Liver (tissue), 9 donors: ENCODE measurements around the gene GATAD2B. TPM values are rescaled to one million over a fixed set of nuclear protein-coding genes. Genes with fewer than 3 reads are reported as not detected.
"Not testable (repeated sequence)": the region's sequence is repeated elsewhere in the genome, so short reads cannot be mapped to it uniquely, and the experiment has no call there.

Experiments used
- DNase-seq: peaks from one replicate; pipeline ENCODE4 v3.0.0-alpha.2; 2017; ENCODE audit warnings: low spot score
- H3K27ac ChIP-seq, 2 donors: one replicate each; pipeline ENCODE4 v1.7.0; 2013; ENCODE audit warnings: inconsistent platforms in 2 of 2, low read length in 2 of 2, control low read depth in 1 of 2, low read depth in 1 of 2, mild to moderate bottlenecking in 1 of 2
- H3K27me3 ChIP-seq, 4 donors: one replicate each; pipeline versions ENCODE4 v1.6.1 to v1.7.0; 2013; ENCODE audit warnings: low read length in 3 of 4, inconsistent platforms in 1 of 4, mild to moderate bottlenecking in 1 of 4, moderate library complexity in 1 of 4; ENCODE audit not compliant: control insufficient read depth in 4 of 4, insufficient read depth in 4 of 4
- H3K36me3 ChIP-seq, 4 donors: one replicate each; pipeline versions ENCODE4 v1.6.1 to v1.7.0; 2013; ENCODE audit warnings: low read length in 3 of 4, mild to moderate bottlenecking in 3 of 4, low read depth in 1 of 4, moderate library complexity in 1 of 4; ENCODE audit not compliant: control insufficient read depth in 4 of 4, insufficient read depth in 3 of 4
- H3K4me1 ChIP-seq, 4 donors: one replicate each; pipeline versions ENCODE4 v1.6.1 to v1.7.0; 2013; ENCODE audit warnings: low read length in 3 of 4, mild to moderate bottlenecking in 3 of 4, moderate library complexity in 1 of 4; ENCODE audit not compliant: control insufficient read depth in 4 of 4, insufficient read depth in 4 of 4
- H3K4me3 ChIP-seq, 3 donors: one replicate each; pipeline versions ENCODE4 v1.6.1 to v1.7.0; 2013; ENCODE audit warnings: low read length in 3 of 3, control low read depth in 1 of 3, low read depth in 1 of 3, mild to moderate bottlenecking in 1 of 3
- H3K9ac ChIP-seq, 2 donors: one replicate each; pipeline ENCODE4 v1.7.0; 2013; ENCODE audit warnings: low read length in 2 of 2, mild to moderate bottlenecking in 2 of 2, moderate library complexity in 2 of 2, control low read depth in 1 of 2, low read depth in 1 of 2
- H3K9me3 ChIP-seq, 4 donors: one replicate each; pipeline versions ENCODE4 v1.6.1 to v1.7.0; 2013; ENCODE audit warnings: low read length in 3 of 4; ENCODE audit not compliant: control insufficient read depth in 4 of 4
- EGR1 ChIP-seq, 2 donors: IDR thresholded peaks; 2 replicates each; pipeline ENCODE4 v1.6.1; 2016 to 2018; ENCODE audit warnings: antibody characterized with exemption in 2 of 2, low read depth in 2 of 2
- FOXA1 ChIP-seq: IDR thresholded peaks from 2 replicates; pipeline ENCODE4 v1.6.1; 2016; ENCODE audit warnings: antibody characterized with exemption
- GABPA ChIP-seq, 2 donors: IDR thresholded peaks in 1 of 2; conservative IDR thresholded peaks in 1 of 2; 2 replicates each; pipeline ENCODE4 v1.6.1; 2016; ENCODE audit warnings: antibody characterized with exemption in 2 of 2, mild to moderate bottlenecking in 1 of 2, moderate library complexity in 1 of 2
- HNF4A ChIP-seq, 2 donors: conservative IDR thresholded peaks; 2 replicates each; pipeline ENCODE4 v1.6.1; 2016; ENCODE audit warnings: antibody characterized with exemption in 2 of 2, mild to moderate bottlenecking in 2 of 2
- HNF4G ChIP-seq: IDR thresholded peaks from 2 replicates; pipeline ENCODE4 v1.6.1; 2016; ENCODE audit warnings: antibody characterized with exemption
- JUND ChIP-seq, 2 donors: IDR thresholded peaks; 2 replicates each; pipeline ENCODE4 v1.6.1; 2016; ENCODE audit warnings: antibody characterized with exemption in 2 of 2
- NR2F2 ChIP-seq: IDR thresholded peaks from 2 replicates; pipeline ENCODE4 v1.6.1; 2016; ENCODE audit warnings: antibody characterized with exemption
- RAD21 ChIP-seq, 2 donors: IDR thresholded peaks; 2 replicates each; pipeline ENCODE4 v1.6.1; 2016; ENCODE audit warnings: antibody characterized with exemption in 2 of 2, mild to moderate bottlenecking in 2 of 2
- RXRA ChIP-seq, 2 donors: IDR thresholded peaks; 2 replicates each; pipeline ENCODE4 v1.6.1; 2017 to 2018; ENCODE audit warnings: antibody characterized with exemption in 2 of 2, mild to moderate bottlenecking in 1 of 2
- TAF1 ChIP-seq: conservative IDR thresholded peaks from 2 replicates; pipeline ENCODE4 v1.6.1; 2016; ENCODE audit warnings: antibody characterized with exemption, mild to moderate bottlenecking
- YY1 ChIP-seq: IDR thresholded peaks from 2 replicates; pipeline ENCODE4 v1.6.1; 2016; ENCODE audit warnings: antibody characterized with exemption, mild to moderate bottlenecking
- WGBS: extraction: QIAGEN DNeasy Blood & Tissue Kit; methylation state at CpG from one replicate; pipeline ENCODE4 v1.1.7; 2013; 5-methylcytosine and 5-hydroxymethylcytosine counted together
- polyA plus RNA-seq, 2 donors: library from polyadenylated mRNA; stranded (reverse) in 1 of 2; unstranded in 1 of 2; fragments of 200-250 nt in 1 of 2; fragments of >200 nt in 1 of 2; fragmentation: Nextera tagmentation in 1 of 2; extraction: Ambion mirVana in 1 of 2; gene quantifications; one replicate each; pipeline versions ENCODE4 v1.2.1 to v1.2.3, GENCODE V29; 2013 to 2015
- total RNA-seq, 2 donors: library from RNA; depleted of rRNA; stranded (reverse); fragments of >200 nt; gene quantifications; one replicate each; pipeline ENCODE4 v1.2.3, GENCODE V29; 2014
- TF ChIP-seq, protein P1 (sequence below): IDR thresholded peaks from 2 replicates; pipeline ENCODE4 v1.6.1; 2016; ENCODE audit warnings: antibody characterized with exemption
- TF ChIP-seq, protein P2 (sequence below): IDR thresholded peaks from 2 replicates; pipeline ENCODE4 v1.6.1; 2016; ENCODE audit warnings: antibody characterized with exemption
- TF ChIP-seq, protein P3 (sequence below): fragments of 150-350 bp; IDR thresholded peaks from 2 replicates; pipeline ENCODE4 v1.5.1; 2017; ENCODE audit warnings: improper control_type of control experiment, low read depth, low read length; ENCODE audit not compliant: missing input control
- donor health status: healthy.
- donor health status: healthy.
- donor health status: healthy.
- donor health status: healthy.
- donor health status: healthy.

Gene GATAD2B
- total and polyA plus RNA-seq, 4 donors = 3.2 to 4.9 (median 3.9) TPM

DNA sequence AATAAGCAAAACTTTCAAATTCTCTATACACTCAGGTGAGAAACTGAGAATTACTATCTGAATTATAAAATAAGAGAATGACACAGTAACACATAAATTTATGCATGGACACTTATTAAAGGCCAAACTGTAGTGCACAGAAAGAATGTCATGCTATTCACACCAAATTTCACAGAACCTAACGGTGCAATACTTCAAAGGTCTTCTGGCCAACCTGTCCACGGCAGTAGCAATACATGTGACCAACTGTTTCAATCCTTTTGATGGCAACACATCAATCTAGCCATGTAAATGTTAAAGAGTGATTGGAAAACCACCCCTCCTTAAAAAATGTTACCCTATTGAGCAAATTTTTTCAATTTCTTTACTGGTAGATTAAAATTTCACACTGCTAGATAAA is 10.4 kb downstream of the GATAD2B start:
- Histone ChIP-seq H3K36me3 (peaks cover 0 to 3% (median under 1%) of the 10 kb centered on the region in 4 donors), H3K27ac (no peak overlapping the region), H3K4me1 (peaks cover 0 to 8% (median 4%) of the 10 kb centered on the region in 4 donors), H3K9ac (no peak overlapping the region), H3K9me3 (no peaks in the 10 kb centered on the region), H3K27me3 (no peaks in the 10 kb centered on the region), H3K4me3 (no peak overlapping the region)
- no peak for DNase-seq
- 34% methylated on average over 2 of the region's 2 CpGs for WGBS
- TF ChIP-seq FOXA1 = no peak
- TF ChIP-seq HNF4A (conservative IDR thresholded peaks at IDR 0.05) = peak; percentile 41 to 63

DNA sequence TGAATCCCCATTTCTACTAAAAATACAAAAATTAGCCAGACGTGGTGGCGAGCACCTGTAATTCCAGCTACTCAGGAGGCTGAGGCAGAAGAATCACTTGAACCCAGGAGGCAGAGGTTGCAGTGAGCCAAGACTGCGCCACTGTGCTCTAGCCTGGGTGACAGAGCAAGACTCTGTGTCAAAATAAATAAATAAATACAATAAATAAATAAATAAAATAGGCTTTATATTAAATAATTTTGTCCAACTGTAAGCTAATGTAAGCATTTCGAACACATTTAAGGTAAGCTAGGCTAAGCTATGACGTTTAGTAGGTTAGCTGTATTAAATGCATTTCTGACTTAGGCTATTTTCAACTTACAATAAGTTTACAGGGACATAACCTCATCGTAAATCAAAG is 12.2 kb downstream of the GATAD2B start:
- not testable (repeated sequence) for H3K27ac ChIP-seq, H3K9me3 ChIP-seq, H3K36me3 ChIP-seq, H3K27me3 ChIP-seq, H3K9ac ChIP-seq, H3K4me1 ChIP-seq, H3K4me3 ChIP-seq, DNase-seq
- WGBS = 92% methylated on average over 6 of the region's 6 CpGs

DNA sequence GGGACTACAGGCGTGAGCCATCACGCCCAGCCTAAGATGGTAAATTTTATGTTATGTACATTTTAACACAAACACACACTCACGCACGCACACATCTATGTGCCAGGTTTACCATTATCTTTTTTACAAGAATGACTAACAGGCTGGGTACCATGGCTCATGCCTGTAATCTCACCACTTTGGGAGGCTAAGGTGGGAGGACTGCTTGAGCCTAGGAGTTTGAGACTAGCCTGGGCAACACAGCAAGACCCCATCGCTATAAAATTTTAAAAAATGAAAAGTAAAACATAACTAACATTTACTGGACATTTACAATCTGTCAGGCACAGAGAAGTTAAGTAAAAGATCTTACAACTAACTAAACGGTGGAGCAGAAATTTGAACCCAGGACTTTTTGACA is 14.7 kb downstream of the GATAD2B start:
- Histone ChIP-seq H3K36me3 (peaks cover 0 to 7% (median 1%) of the 10 kb centered on the region in 4 donors), H3K9me3 (no peaks in the 10 kb centered on the region), H3K27ac (no peak overlapping the region), H3K27me3 (no peaks in the 10 kb centered on the region), H3K9ac (no peak overlapping the region), H3K4me3 (no peak overlapping the region), H3K4me1 (peaks cover 0 to 6% (median 2%) of the 10 kb centered on the region in 4 donors)
- TF ChIP-seq EGR1 (IDR thresholded peaks at IDR 0.05; ENCODE audit: low read depth in 2 of 2) (no peak), FOXA1 (no peak), YY1 (no peak), HNF4G (no peak)
- TF ChIP-seq, protein P1, sequence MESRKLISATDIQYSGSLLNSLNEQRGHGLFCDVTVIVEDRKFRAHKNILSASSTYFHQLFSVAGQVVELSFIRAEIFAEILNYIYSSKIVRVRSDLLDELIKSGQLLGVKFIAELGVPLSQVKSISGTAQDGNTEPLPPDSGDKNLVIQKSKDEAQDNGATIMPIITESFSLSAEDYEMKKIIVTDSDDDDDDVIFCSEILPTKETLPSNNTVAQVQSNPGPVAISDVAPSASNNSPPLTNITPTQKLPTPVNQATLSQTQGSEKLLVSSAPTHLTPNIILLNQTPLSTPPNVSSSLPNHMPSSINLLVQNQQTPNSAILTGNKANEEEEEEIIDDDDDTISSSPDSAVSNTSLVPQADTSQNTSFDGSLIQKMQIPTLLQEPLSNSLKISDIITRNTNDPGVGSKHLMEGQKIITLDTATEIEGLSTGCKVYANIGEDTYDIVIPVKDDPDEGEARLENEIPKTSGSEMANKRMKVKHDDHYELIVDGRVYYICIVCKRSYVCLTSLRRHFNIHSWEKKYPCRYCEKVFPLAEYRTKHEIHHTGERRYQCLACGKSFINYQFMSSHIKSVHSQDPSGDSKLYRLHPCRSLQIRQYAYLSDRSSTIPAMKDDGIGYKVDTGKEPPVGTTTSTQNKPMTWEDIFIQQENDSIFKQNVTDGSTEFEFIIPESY = no peak
- DNase-seq = no peak
- WGBS = 94% methylated on average over 6 of the region's 6 CpGs

DNA sequence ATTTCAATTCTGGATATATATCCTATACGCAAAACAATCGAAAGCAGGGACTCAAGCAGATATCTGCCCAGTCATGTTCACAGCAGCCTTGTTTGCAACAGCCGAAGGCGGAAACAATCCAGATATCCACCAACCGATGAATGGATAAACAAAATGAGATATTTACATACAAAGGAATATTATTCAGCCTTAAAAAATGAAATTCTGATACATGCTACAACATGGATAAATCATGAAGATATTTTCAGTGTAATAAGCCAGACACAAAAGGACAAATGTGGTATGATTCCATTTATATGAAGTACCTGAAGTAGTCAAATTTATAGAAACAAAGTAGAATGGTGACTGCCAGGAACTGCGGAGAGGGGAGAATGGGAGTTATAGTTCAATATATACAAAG is 15.6 kb downstream of the GATAD2B start:
- DNase-seq = no peak
- Histone ChIP-seq H3K9me3 (no peaks in the 10 kb centered on the region), H3K27ac (no peak overlapping the region), H3K4me1 (no peaks in the 10 kb centered on the region), H3K36me3 (peaks cover 0 to 7% (median 1%) of the 10 kb centered on the region in 4 donors), H3K4me3 (no peak overlapping the region), H3K9ac (no peak overlapping the region), H3K27me3 (no peaks in the 10 kb centered on the region)
- TF ChIP-seq, protein P2, sequence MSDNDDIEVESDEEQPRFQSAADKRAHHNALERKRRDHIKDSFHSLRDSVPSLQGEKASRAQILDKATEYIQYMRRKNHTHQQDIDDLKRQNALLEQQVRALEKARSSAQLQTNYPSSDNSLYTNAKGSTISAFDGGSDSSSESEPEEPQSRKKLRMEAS = no peak
- no peak for TF ChIP-seq RAD21 (IDR thresholded peaks at IDR 0.05)
- TF ChIP-seq EGR1 (IDR thresholded peaks at IDR 0.05; ENCODE audit: low read depth in 2 of 2) = no peak
- TF ChIP-seq, protein P1 = no peak
- TF ChIP-seq, protein P3, sequence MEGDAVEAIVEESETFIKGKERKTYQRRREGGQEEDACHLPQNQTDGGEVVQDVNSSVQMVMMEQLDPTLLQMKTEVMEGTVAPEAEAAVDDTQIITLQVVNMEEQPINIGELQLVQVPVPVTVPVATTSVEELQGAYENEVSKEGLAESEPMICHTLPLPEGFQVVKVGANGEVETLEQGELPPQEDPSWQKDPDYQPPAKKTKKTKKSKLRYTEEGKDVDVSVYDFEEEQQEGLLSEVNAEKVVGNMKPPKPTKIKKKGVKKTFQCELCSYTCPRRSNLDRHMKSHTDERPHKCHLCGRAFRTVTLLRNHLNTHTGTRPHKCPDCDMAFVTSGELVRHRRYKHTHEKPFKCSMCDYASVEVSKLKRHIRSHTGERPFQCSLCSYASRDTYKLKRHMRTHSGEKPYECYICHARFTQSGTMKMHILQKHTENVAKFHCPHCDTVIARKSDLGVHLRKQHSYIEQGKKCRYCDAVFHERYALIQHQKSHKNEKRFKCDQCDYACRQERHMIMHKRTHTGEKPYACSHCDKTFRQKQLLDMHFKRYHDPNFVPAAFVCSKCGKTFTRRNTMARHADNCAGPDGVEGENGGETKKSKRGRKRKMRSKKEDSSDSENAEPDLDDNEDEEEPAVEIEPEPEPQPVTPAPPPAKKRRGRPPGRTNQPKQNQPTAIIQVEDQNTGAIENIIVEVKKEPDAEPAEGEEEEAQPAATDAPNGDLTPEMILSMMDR = no peak
- no peak for TF ChIP-seq GABPA (IDR thresholded peaks at IDR 0.05 in 1 of 2, conservative IDR thresholded peaks at IDR 0.05 in 1 of 2)
- no peak for TF ChIP-seq YY1
- no peak for TF ChIP-seq HNF4G
- no peak for TF ChIP-seq TAF1
- no peak for TF ChIP-seq JUND (IDR thresholded peaks at IDR 0.05)
- TF ChIP-seq RXRA (IDR thresholded peaks at IDR 0.05) = no peak
- TF ChIP-seq FOXA1 = no peak
- TF ChIP-seq NR2F2 = no peak
- WGBS = 83% methylated on average over 6 of the region's 6 CpGs
